ENCODE results near the gene IMMP2L. TPM values are rescaled to one million over a fixed set of nuclear protein-coding genes. Genes with fewer than 3 reads are reported as not detected.

Gene IMMP2L
- total and polyA plus RNA-seq, 2 of the 13 experiments (the other 11 are each of a cell fraction or from before 2014, with no cell fraction given), result 7.8 to 16.9 TPM

DNA sequence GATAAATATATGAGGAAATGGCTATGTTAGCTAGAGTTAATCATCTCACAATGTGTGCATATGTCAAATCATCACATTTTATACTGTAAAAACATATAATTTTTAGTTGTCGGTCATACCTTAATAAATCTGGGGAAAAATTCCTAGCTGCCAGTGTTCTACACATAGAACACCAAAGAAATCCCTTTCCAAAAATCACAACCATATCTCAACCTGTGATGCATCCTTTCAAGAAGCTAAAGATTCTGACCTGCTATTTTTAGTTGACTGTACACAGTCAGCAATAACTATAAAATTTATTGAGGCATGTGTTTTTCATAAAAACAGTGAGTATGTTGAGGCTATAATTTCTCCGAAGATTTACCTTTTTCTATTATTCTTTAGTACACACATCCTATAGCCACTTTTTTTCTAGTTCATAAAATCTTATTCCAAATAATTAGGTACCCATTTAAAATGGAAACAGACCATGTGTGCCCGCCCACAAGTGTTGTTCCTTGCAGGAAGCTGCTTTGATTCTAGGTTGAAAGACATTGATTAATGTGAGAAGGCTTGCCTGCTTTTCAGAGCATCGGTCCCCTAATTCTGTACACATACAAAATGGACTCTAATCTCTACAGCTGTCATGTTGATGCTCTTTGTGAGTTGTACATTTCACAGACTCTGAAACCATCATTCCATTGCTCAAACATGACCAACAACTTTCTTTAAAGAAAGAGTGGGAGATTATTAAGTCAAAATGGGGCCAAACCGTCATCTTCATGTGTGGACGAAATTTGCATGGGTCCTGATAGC is 588.9 kb downstream of the IMMP2L start:
- in situ Hi-C loops (cut with HindIII; ENCODE audit: extremely low pct_ligation_motif_present, low pct_unique_long_range_greater_than_20kb), result no loop called here
- no peaks in the 10 kb centered on the region for H4K20me1 ChIP-seq (ENCODE audit: insufficient read depth, low read length)

DNA sequence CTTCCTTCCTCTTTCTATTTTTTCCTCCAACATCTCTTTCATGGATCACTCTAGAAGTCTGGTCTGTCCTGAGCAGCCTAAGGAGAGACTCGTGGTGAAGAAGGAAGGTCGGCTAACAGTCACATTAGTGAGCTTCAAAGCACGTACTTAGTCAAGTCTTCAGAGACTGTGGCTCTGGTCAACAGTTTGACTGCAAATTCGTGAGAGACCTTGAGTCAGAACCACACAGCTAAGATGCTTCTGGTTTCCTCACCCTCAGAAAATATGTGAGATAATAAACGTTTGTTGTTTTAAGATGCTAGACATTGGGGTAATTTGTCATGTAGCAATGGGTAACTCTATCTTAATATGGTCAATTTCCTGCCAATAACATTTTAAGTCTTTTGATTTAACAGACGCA is 597.5 kb downstream of the IMMP2L start:
- intact Hi-C loops (cut with micrococcal nuclease; ENCODE audit: unreplicated experiment), result no loop called here
- in situ Hi-C loops (cut with HindIII; ENCODE audit: extremely low pct_ligation_motif_present, low pct_unique_long_range_greater_than_20kb), result no loop called here
- Histone ChIP-seq H3K79me2 (ENCODE audit: insufficient read depth, low read length) (no peaks in the 10 kb centered on the region), H3K4me3 (replicated peaks in 1 of 3; ENCODE audit: insufficient read depth in 1 of 3, low read depth in 2 of 3, low read length in 3 of 3) (no peak overlapping the region), H2AFZ (ENCODE audit: low read length) (no peak overlapping the region), H3K9ac (ENCODE audit: insufficient read depth, low read depth, low read length) (no peak overlapping the region), H3K4me1 (ENCODE audit: insufficient read depth, low read length) (no peaks in the 10 kb centered on the region), H3K9me3 (ENCODE audit: low read length) (no peaks in the 10 kb centered on the region), H3K27ac (ENCODE audit: extremely low read length, insufficient read depth, low read length) (no peak overlapping the region), H3K27me3 (ENCODE audit: control insufficient read depth in 1 of 2, insufficient read depth in 2 of 2, low read length in 2 of 2) (no peaks in the 10 kb centered on the region), H3K36me3 (replicated peaks in 1 of 2; ENCODE audit: control insufficient read depth in 1 of 2, insufficient read depth in 2 of 2, low read length in 2 of 2) (no peaks in the 10 kb centered on the region), H3K4me2 (ENCODE audit: low read depth, low read length) (no peak overlapping the region), H4K20me1 (ENCODE audit: insufficient read depth, low read length) (no peaks in the 10 kb centered on the region)
- POLR2A ChIA-PET, result no interaction called here
- CTCF ChIA-PET (ENCODE audit: low intra/inter-chr PET ratio, low total read pairs), result no interaction called here
- FAIRE-seq (no peak), ATAC-seq (no peak), DNase-seq (ENCODE audit: low spot score) (no peak)
- no TSS peak for BruUV-seq (replicated peaks)
- WGBS (ENCODE audit: low lambda C conversion rate), result 21% methylated on average over 6 of the region's 6 CpGs
- TF ChIP-seq ZNF616 (CRISPR knock-in tag; IDR thresholded peaks at IDR 0.05; ENCODE audit: low read depth), result no peak
- TF ChIP-seq ZNF446 (CRISPR knock-in tag; IDR thresholded peaks at IDR 0.05), result no peak
- TF ChIP-seq, protein P1, sequence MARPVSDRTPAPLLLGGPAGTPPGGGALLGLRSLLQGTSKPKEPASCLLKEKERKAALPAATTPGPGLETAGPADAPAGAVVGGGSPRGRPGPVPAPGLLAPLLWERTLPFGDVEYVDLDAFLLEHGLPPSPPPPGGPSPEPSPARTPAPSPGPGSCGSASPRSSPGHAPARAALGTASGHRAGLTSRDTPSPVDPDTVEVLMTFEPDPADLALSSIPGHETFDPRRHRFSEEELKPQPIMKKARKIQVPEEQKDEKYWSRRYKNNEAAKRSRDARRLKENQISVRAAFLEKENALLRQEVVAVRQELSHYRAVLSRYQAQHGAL (CRISPR knock-in tag; IDR thresholded peaks at IDR 0.05; ENCODE audit: not compliant biosample characterization), result no peak
- no peak for TF ChIP-seq ZNF205 (CRISPR knock-in tag; IDR thresholded peaks at IDR 0.05)
- TF ChIP-seq, protein P2, sequence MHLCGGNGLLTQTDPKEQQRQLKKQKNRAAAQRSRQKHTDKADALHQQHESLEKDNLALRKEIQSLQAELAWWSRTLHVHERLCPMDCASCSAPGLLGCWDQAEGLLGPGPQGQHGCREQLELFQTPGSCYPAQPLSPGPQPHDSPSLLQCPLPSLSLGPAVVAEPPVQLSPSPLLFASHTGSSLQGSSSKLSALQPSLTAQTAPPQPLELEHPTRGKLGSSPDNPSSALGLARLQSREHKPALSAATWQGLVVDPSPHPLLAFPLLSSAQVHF (CRISPR knock-in tag; IDR thresholded peaks at IDR 0.05), result no peak
- no peak for TF ChIP-seq ZNF577 (CRISPR knock-in tag; IDR thresholded peaks at IDR 0.05; ENCODE audit: borderline replicate concordance, low read depth)
- no peak for TF ChIP-seq ZNF468 (CRISPR knock-in tag; IDR thresholded peaks at IDR 0.05)

More for the DNA sequence above, 588.9 kb downstream of the IMMP2L start:
- WGBS (ENCODE audit: low lambda C conversion rate), result 32% methylated on average over 6 of the region's 6 CpGs
- ChIA-PET CTCF (ENCODE audit: low intra/inter-chr PET ratio, low total read pairs) (no interaction called here), POLR2A (no interaction called here)
- no peaks in the 10 kb centered on the region for H3K27me3 ChIP-seq (ENCODE audit: control insufficient read depth in 1 of 2, insufficient read depth in 2 of 2, low read length in 2 of 2)
- no peak overlapping the region for H3K4me2 ChIP-seq (ENCODE audit: low read depth, low read length)
- no peaks in the 10 kb centered on the region for H3K79me2 ChIP-seq (ENCODE audit: insufficient read depth, low read length)
- FAIRE-seq (no peak), DNase-seq (ENCODE audit: low spot score) (no peak), ATAC-seq (no peak)
- no TSS peak for BruUV-seq (replicated peaks)
- TF ChIP-seq RBM22 (optimal IDR thresholded peaks at IDR 0.05; ENCODE audit: low read length), result no peak
- TF ChIP-seq, protein P3, sequence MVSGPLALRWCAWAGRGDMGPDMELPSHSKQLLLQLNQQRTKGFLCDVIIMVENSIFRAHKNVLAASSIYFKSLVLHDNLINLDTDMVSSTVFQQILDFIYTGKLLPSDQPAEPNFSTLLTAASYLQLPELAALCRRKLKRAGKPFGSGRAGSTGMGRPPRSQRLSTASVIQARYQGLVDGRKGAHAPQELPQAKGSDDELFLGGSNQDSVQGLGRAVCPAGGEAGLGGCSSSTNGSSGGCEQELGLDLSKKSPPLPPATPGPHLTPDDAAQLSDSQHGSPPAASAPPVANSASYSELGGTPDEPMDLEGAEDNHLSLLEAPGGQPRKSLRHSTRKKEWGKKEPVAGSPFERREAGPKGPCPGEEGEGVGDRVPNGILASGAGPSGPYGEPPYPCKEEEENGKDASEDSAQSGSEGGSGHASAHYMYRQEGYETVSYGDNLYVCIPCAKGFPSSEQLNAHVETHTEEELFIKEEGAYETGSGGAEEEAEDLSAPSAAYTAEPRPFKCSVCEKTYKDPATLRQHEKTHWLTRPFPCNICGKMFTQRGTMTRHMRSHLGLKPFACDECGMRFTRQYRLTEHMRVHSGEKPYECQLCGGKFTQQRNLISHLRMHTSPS (CRISPR knock-in tag; IDR thresholded peaks at IDR 0.05; ENCODE audit: low read depth), result no peak
- TF ChIP-seq ZNF567 (CRISPR knock-in tag; IDR thresholded peaks at IDR 0.05; ENCODE audit: borderline replicate concordance), result no peak
- H3K4me1 ChIP-seq (ENCODE audit: insufficient read depth, low read length), result no peaks in the 10 kb centered on the region
- no peak overlapping the region for H2AFZ ChIP-seq (ENCODE audit: low read length)
- no peak overlapping the region for H3K4me3 ChIP-seq (replicated peaks in 1 of 3; ENCODE audit: insufficient read depth in 1 of 3, low read depth in 2 of 3, low read length in 3 of 3)
- H3K36me3 ChIP-seq (replicated peaks in 1 of 2; ENCODE audit: control insufficient read depth in 1 of 2, insufficient read depth in 2 of 2, low read length in 2 of 2), result no peaks in the 10 kb centered on the region
- no peaks in the 10 kb centered on the region for H3K9me3 ChIP-seq (ENCODE audit: low read length)
- no peak overlapping the region for H3K27ac ChIP-seq (ENCODE audit: extremely low read length, insufficient read depth, low read length)
- H3K9ac ChIP-seq (ENCODE audit: insufficient read depth, low read depth, low read length), result no peak overlapping the region
- intact Hi-C loops (cut with micrococcal nuclease; ENCODE audit: unreplicated experiment), result no loop called here

Data from HepG2 (cell line).